Caco-2 (cell line): Measurements from ENCODE around the gene BCO2. TPM values are rescaled to one million over a fixed set of nuclear protein-coding genes. Genes with fewer than 3 reads are reported as not detected.

Experiments used
- BruUV-seq: library from RNA; stranded (reverse); fragments of 400-500 nt; replicated peaks from 2 replicates; lab custom pipeline; 2021; lab: Mats Ljungman, UMichigan
- CTCF ChIA-PET: fragments of 300-600 bp; sonication (Branson Sonifier 250); formaldehyde crosslinking; loops from one replicate; lab custom pipeline; 2022; ENCODE audit warnings: antibody characterized with exemption; lab: Charles Lee
- POLR2A ChIA-PET: fragments of 300-600 bp; sonication (Branson Sonifier 250); formaldehyde crosslinking; loops from one replicate; lab custom pipeline; 2022; ENCODE audit warnings: antibody characterized with exemption; lab: Charles Lee
- DNase-seq, 2 experiments: peaks; one replicate each; pipeline versions ENCODE4 v3.0.0 to v3.0.0-alpha.2; 2020 to 2022
- H3K27me3 ChIP-seq: replicated peaks from 2 replicates; pipeline ENCODE4 v1.6.0; 2011; ENCODE audit warnings: low read length; ENCODE audit not compliant: control insufficient read depth, insufficient read depth
- H3K36me3 ChIP-seq: 2 replicates; pipeline ENCODE4 v1.5.1; 2011; ENCODE audit warnings: low read length; ENCODE audit not compliant: control insufficient read depth, insufficient read depth
- H3K4me1 ChIP-seq: fragments of 250-450 bp; sonication (Bioruptor Pico); 2 replicates; pipeline ENCODE4 v1.5.1; 2020; ENCODE audit warnings: mild to moderate bottlenecking
- H3K4me3 ChIP-seq: 2 replicates; pipeline ENCODE4 v1.5.1; 2011; ENCODE audit warnings: low read depth, mild to moderate bottlenecking, control low read depth, low read length
- H3K9me3 ChIP-seq: fragments of 250-450 bp; sonication (Bioruptor Pico); 2 replicates; pipeline ENCODE4 v1.5.1; 2020; ENCODE audit warnings: mild to moderate bottlenecking, moderate library complexity
- H3K27ac Mint-ChIP-seq: one replicate; pipeline ENCODE4 v1.8.0; 2022; ENCODE audit warnings: mixed read lengths; ENCODE audit not compliant: unreplicated experiment
- H3K27me3 Mint-ChIP-seq: one replicate; pipeline ENCODE4 v1.8.0; 2022; ENCODE audit warnings: mixed read lengths; ENCODE audit not compliant: insufficient read depth, unreplicated experiment
- H3K36me3 Mint-ChIP-seq: one replicate; pipeline ENCODE4 v1.8.0; 2022; ENCODE audit warnings: mild to moderate bottlenecking, mixed read lengths; ENCODE audit not compliant: insufficient read depth, unreplicated experiment
- H3K4me1 Mint-ChIP-seq: one replicate; pipeline ENCODE4 v1.8.0; 2022; ENCODE audit warnings: low read depth, mixed read lengths; ENCODE audit not compliant: unreplicated experiment
- H3K4me3 Mint-ChIP-seq: one replicate; pipeline ENCODE4 v1.8.0; 2022; ENCODE audit warnings: mild to moderate bottlenecking, moderate library complexity, mixed read lengths; ENCODE audit not compliant: unreplicated experiment
- H3K9me3 Mint-ChIP-seq: one replicate; pipeline ENCODE4 v1.8.0; 2022; ENCODE audit warnings: mixed read lengths; ENCODE audit not compliant: unreplicated experiment
- intact Hi-C: fragments of 100-400 bp; cut with micrococcal nuclease; formaldehyde crosslinking; loops from one replicate; pipeline ENCODE4 v1.10.0; 2022; ENCODE audit not compliant: unreplicated experiment
- total RNA-seq: library from RNA; stranded (reverse); gene quantifications from 2 replicates; pipeline ENCODE4 v1.2.3, GENCODE V29; 2022
- TF ChIP-seq, protein P1 (sequence below), 2 experiments: fragments of 200-600 bp in 1 of 2; IDR thresholded peaks; 1 replicate in 1 of 2; 2 replicates in 1 of 2; pipeline versions ENCODE4 v1.5.1 to v1.8.0; 2011 to 2022; ENCODE audit warnings: antibody characterized with exemption in 1 of 2, control low read depth in 1 of 2, inconsistent platforms in 1 of 2, low read depth in 1 of 2, low read length in 1 of 2, mild to moderate bottlenecking in 1 of 2, moderate library complexity in 1 of 2; ENCODE audit not compliant: insufficient read depth in 1 of 2, severe bottlenecking in 1 of 2, unreplicated experiment in 1 of 2

BCO2 gene
- total RNA-seq, 1 experiment from 2014 or later: 2.2 TPM

- Mint-ChIP-seq H3K4me3 (no peak overlapping the region), H3K4me1 (no peaks in the 10 kb centered on the region), H3K9me3 (no peaks in the 10 kb centered on the region), H3K36me3 (peaks cover 5% of the 10 kb centered on the region), H3K27me3 (no peaks in the 10 kb centered on the region), H3K27ac (no peak overlapping the region)
- H3K9me3 ChIP-seq: no peaks in the 10 kb centered on the region
- no peaks in the 10 kb centered on the region for H3K4me1 ChIP-seq
- no peaks in the 10 kb centered on the region for H3K27me3 ChIP-seq
- H3K4me3 ChIP-seq: no peak overlapping the region
- H3K36me3 ChIP-seq: no peaks in the 10 kb centered on the region
- intact Hi-C loops: no loop called here
- BruUV-seq: no TSS peak
- TF ChIP-seq, protein P1, sequence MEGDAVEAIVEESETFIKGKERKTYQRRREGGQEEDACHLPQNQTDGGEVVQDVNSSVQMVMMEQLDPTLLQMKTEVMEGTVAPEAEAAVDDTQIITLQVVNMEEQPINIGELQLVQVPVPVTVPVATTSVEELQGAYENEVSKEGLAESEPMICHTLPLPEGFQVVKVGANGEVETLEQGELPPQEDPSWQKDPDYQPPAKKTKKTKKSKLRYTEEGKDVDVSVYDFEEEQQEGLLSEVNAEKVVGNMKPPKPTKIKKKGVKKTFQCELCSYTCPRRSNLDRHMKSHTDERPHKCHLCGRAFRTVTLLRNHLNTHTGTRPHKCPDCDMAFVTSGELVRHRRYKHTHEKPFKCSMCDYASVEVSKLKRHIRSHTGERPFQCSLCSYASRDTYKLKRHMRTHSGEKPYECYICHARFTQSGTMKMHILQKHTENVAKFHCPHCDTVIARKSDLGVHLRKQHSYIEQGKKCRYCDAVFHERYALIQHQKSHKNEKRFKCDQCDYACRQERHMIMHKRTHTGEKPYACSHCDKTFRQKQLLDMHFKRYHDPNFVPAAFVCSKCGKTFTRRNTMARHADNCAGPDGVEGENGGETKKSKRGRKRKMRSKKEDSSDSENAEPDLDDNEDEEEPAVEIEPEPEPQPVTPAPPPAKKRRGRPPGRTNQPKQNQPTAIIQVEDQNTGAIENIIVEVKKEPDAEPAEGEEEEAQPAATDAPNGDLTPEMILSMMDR (IDR thresholded peaks at IDR 0.05; ENCODE audit: insufficient read depth in 1 of 2, low read depth in 1 of 2, low read length in 1 of 2, severe bottlenecking in 1 of 2, unreplicated experiment in 1 of 2): no peak
- ChIA-PET CTCF (interaction anchor here (0.5 kb wide), 1 partner anchor 1148 kb away, joined by 3 read pairs; no protein-coding TSS in a partner anchor), POLR2A (no interaction called here)
- DNase-seq: no peak
Observed at GRCh38 chr11:112129656-112130055, 45.7 kb upstream of the BCO2 start.

DNA sequence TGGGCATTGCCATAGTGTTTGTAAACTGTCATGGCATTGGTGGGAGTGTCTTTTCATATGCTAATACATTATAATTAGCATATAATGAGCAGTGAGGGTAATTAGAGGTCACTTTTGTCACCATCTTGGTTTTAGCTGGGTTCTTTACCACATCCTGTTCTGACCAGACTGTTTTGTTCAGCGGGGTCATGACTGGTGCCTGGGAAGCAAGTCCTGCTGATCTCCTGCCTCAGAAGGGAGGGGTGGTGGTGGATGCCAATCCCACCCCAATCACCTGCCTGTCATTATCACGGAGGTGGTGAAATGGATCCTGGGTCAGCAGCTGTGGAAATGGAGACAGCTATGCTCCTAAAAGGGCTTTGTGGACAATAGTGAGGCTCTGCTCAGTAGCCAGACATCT, 42.6 kb upstream of the BCO2 start:
- H3K27me3 Mint-ChIP-seq: no peaks in the 10 kb centered on the region
- Histone ChIP-seq H3K27me3 (no peaks in the 10 kb centered on the region), H3K36me3 (no peaks in the 10 kb centered on the region), H3K4me1 (no peaks in the 10 kb centered on the region), H3K9me3 (no peaks in the 10 kb centered on the region), H3K4me3 (no peak overlapping the region)
- TF ChIP-seq, protein P1 (IDR thresholded peaks at IDR 0.05; ENCODE audit: insufficient read depth in 1 of 2, low read depth in 1 of 2, low read length in 1 of 2, severe bottlenecking in 1 of 2, unreplicated experiment in 1 of 2): no peak
- ChIA-PET POLR2A (no interaction called here), CTCF (no interaction called here)
- DNase-seq: no peak
- H3K27ac Mint-ChIP-seq: no peak overlapping the region
- intact Hi-C loops: no loop called here
- no peaks in the 10 kb centered on the region for H3K4me1 Mint-ChIP-seq
- no TSS peak for BruUV-seq
- H3K4me3 Mint-ChIP-seq: no peak overlapping the region
- H3K9me3 Mint-ChIP-seq: no peaks in the 10 kb centered on the region
- H3K36me3 Mint-ChIP-seq: no peaks in the 10 kb centered on the region

- TF ChIP-seq, protein P1 (IDR thresholded peaks at IDR 0.05; ENCODE audit: insufficient read depth in 1 of 2, low read depth in 1 of 2, low read length in 1 of 2, severe bottlenecking in 1 of 2, unreplicated experiment in 1 of 2): no peak
- Histone ChIP-seq H3K27me3 (no peaks in the 10 kb centered on the region), H3K36me3 (no peaks in the 10 kb centered on the region), H3K4me3 (no peak overlapping the region), H3K4me1 (no peaks in the 10 kb centered on the region), H3K9me3 (no peaks in the 10 kb centered on the region)
- intact Hi-C loops: no loop called here
- no peak overlapping the region for H3K4me3 Mint-ChIP-seq
- H3K27me3 Mint-ChIP-seq: no peaks in the 10 kb centered on the region
- H3K9me3 Mint-ChIP-seq: no peaks in the 10 kb centered on the region
- no TSS peak for BruUV-seq
- no peaks in the 10 kb centered on the region for H3K4me1 Mint-ChIP-seq
- CTCF ChIA-PET: no interaction called here
- no peaks in the 10 kb centered on the region for H3K36me3 Mint-ChIP-seq
- no peak overlapping the region for H3K27ac Mint-ChIP-seq
- DNase-seq: no peak
- POLR2A ChIA-PET: no interaction called here
Observed at GRCh38 chr11:112134473-112134872, 40.8 kb upstream of the BCO2 start.
